T-helper 2 cell treated with Interferon-gamma antibody and Interleukin-4, amounts not matched to agents 100 ng/mL and 5 ng/mL, for 36 hours (primary cell): Measurements from ENCODE around the gene ZNF654. TPM values are rescaled to one million over a fixed set of nuclear protein-coding genes. Genes with fewer than 3 reads are reported as not detected.

Experiments used
- intact Hi-C: fragments of 100-400 bp; cut with micrococcal nuclease; formaldehyde crosslinking; loops from one replicate; pipeline ENCODE4 v1.15.1; 2023
- total RNA-seq: library from RNA; stranded (reverse); gene quantifications from 2 replicates; pipeline ENCODE4 v1.2.3, GENCODE V29; 2022

ZNF654 gene
- 22.5 and 23.3 TPM in 2 replicates for total RNA-seq

- intact Hi-C loops, result loop anchor here (1.0 to 2.0 kb wide), 7 partner anchors 11 to 832 kb away; partner anchors contain the start of genes C3orf38 and CHMP2B
These were observed at the start of gene ZNF654, which contains the start of gene CGGBP1 for GRCh38 chr3:88058581-88059379. ZNF654 (plus strand) TSS chr3:88059255; CDS start chr3:88059320, 65 bp downstream. CGGBP1 (minus strand) TSS chr3:88059005; CDS start chr3:88055976, 3,029 bp downstream.

- intact Hi-C loops, result no loop called here
These were observed 48.2 kb upstream of the ZNF654 start for GRCh38 chr3:88010810-88011209.

- intact Hi-C loops, result no loop called here
These were observed 45.5 kb upstream of the ZNF654 start for GRCh38 chr3:88013592-88013991.

- intact Hi-C loops, result loop anchor here (5.0 kb wide), 1 partner anchor 132 kb away; the partner anchor contains the start of gene C3orf38
These were observed 43.4 kb upstream of the ZNF654 start for GRCh38 chr3:88015656-88016055.

- intact Hi-C loops, result loop anchor here (1.0 to 5.0 kb wide), 2 partner anchors 40 to 128 kb away; partner anchors contain the start of genes C3orf38, CGGBP1 and ZNF654
These were observed 40.0 kb upstream of the ZNF654 start for GRCh38 chr3:88019024-88019423.

- intact Hi-C loops, result no loop called here
These were observed 34.0 kb upstream of the ZNF654 start for GRCh38 chr3:88025001-88025552.

GRCh38 chr3:88028876-88029275 is 30.2 kb upstream of the ZNF654 start:
- intact Hi-C loops, result no loop called here

- intact Hi-C loops, result loop anchor here (2.0 kb wide), 1 partner anchor 25 kb away; no protein-coding TSS in a partner anchor
These were observed 28.8 kb upstream of the ZNF654 start for GRCh38 chr3:88030210-88030609.

- intact Hi-C loops, result loop anchor here (1.0 to 2.0 kb wide), 3 partner anchors 27 to 118 kb away; partner anchors contain the start of genes C3orf38, CGGBP1 and ZNF654
These were observed 27.4 kb upstream of the ZNF654 start for GRCh38 chr3:88031642-88032077.

- intact Hi-C loops, result no loop called here
These were observed 26.8 kb upstream of the ZNF654 start for GRCh38 chr3:88032245-88032644.

GRCh38 chr3:88033079-88033478 is 26.0 kb upstream of the ZNF654 start:
- intact Hi-C loops, result no loop called here

GRCh38 chr3:88033808-88034207 is 25.2 kb upstream of the ZNF654 start:
- intact Hi-C loops, result no loop called here

GRCh38 chr3:88034491-88035275 is 24.4 kb upstream of the ZNF654 start:
- intact Hi-C loops, result no loop called here

GRCh38 chr3:88036221-88036620 is 22.8 kb upstream of the ZNF654 start:
- intact Hi-C loops, result no loop called here

- intact Hi-C loops, result no loop called here
These were observed 20.5 kb upstream of the ZNF654 start for GRCh38 chr3:88038566-88038965.

GRCh38 chr3:88040529-88040928 is 18.5 kb upstream of the ZNF654 start:
- intact Hi-C loops, result no loop called here

- intact Hi-C loops, result no loop called here
These were observed 18.1 kb upstream of the ZNF654 start for GRCh38 chr3:88041005-88041404.

- intact Hi-C loops, result no loop called here
These were observed 14.6 kb upstream of the ZNF654 start for GRCh38 chr3:88044411-88044810.

- intact Hi-C loops, result no loop called here
These were observed 12.3 kb upstream of the ZNF654 start for GRCh38 chr3:88046766-88047165.

GRCh38 chr3:88057630-88058305 is 1.3 kb upstream of the ZNF654 start:
- intact Hi-C loops, result loop anchor here (2.0 kb wide), 2 partner anchors 61 to 831 kb away; partner anchors contain the start of gene CHMP2B

- intact Hi-C loops, result loop anchor here (2.0 kb wide), 2 partner anchors 61 to 831 kb away; partner anchors contain the start of gene CHMP2B
These were observed 812 bp upstream of the ZNF654 start for GRCh38 chr3:88058306-88058580.
